Tibial nerve (tissue), 4 donors: ENCODE measurements around the gene C4orf33. TPM values are rescaled to one million over a fixed set of nuclear protein-coding genes. Genes with fewer than 3 reads are reported as not detected.

ENCODE experiments used
- DNase-seq, 2 donors: peaks; one replicate each; pipeline ENCODE4 v3.0.0-alpha.2; 2019; ENCODE audit warnings: low spot score in 2 of 2
- H3K27ac ChIP-seq, 4 donors: fragments of 200-600 bp; sonication (generic) in 3 of 4; one replicate each; pipeline ENCODE4 v1.5.1; 2017 to 2019; ENCODE audit warnings: mild to moderate bottlenecking in 1 of 4
- H3K27me3 ChIP-seq, 2 donors: fragments of 200-600 bp; sonication (generic) in 1 of 2; one replicate each; pipeline versions ENCODE4 v1.5.1 to v1.6.0; 2017 to 2019
- H3K36me3 ChIP-seq, 3 donors: fragments of 200-600 bp; sonication (generic); one replicate each; pipeline ENCODE4 v1.5.1; 2018 to 2019
- H3K4me1 ChIP-seq, 4 donors: fragments of 200-600 bp; sonication (generic) in 3 of 4; one replicate each; pipeline ENCODE4 v1.5.1; 2017 to 2019
- H3K4me3 ChIP-seq, 4 donors: fragments of 200-600 bp; sonication (generic) in 3 of 4; one replicate each; pipeline ENCODE4 v1.5.1; 2017 to 2019; ENCODE audit warnings: mild to moderate bottlenecking in 1 of 4, moderate library complexity in 1 of 4
- H3K9me3 ChIP-seq, 4 donors: fragments of 200-600 bp; sonication (generic) in 3 of 4; one replicate each; pipeline ENCODE4 v1.5.1; 2017 to 2019
- CTCF ChIP-seq, 5 experiments: fragments of 200-600 bp in 3 of 5; fragments of 450-650 bp in 2 of 5; sonication (generic) in 3 of 5; IDR thresholded peaks; one replicate each; pipeline ENCODE4 v1.5.1; 2016 to 2019; ENCODE audit warnings: antibody characterized with exemption in 5 of 5, mild to moderate bottlenecking in 3 of 5, moderate library complexity in 2 of 5
- EP300 ChIP-seq, 2 donors: sonication (generic); formaldehyde crosslinking; IDR thresholded peaks; one replicate each; pipeline ENCODE4 v1.6.1; 2017; ENCODE audit warnings: antibody characterized with exemption in 2 of 2, mild to moderate bottlenecking in 1 of 2
- POLR2A ChIP-seq, 2 donors: fragments of 450-650 bp; IDR thresholded peaks; one replicate each; pipeline ENCODE4 v1.6.1; 2017; ENCODE audit warnings: antibody characterized with exemption in 2 of 2, mild to moderate bottlenecking in 2 of 2, moderate library complexity in 2 of 2
- WGBS, 2 donors: methylation state at CpG; one replicate each; pipeline ENCODE4 v1.1.5; 2018; 5-methylcytosine and 5-hydroxymethylcytosine counted together
- total RNA-seq, 4 donors: library from RNA; depleted of rRNA; stranded (reverse); fragments of >200 nt; gene quantifications; one replicate each; pipeline ENCODE4 v1.1.0, GENCODE V29; 2016

Gene C4orf33
- total RNA-seq, 4 donors from 2014 or later: 3.3 to 12.1 (median 8.1) TPM

- H3K4me1 ChIP-seq: no peaks in the 10 kb centered on the region
Measured at GRCh38 chr4:129077326-129077725, 18.6 kb upstream of the C4orf33 start.

GRCh38 chr4:129080129-129080528 is 15.8 kb upstream of the C4orf33 start:
- H3K4me3 ChIP-seq: no peak overlapping the region
- TF ChIP-seq POLR2A (IDR thresholded peaks at IDR 0.05) (no peak), CTCF (IDR thresholded peaks at IDR 0.05) (no peak), EP300 (IDR thresholded peaks at IDR 0.05) (no peak)
- DNase-seq: no peak
- H3K36me3 ChIP-seq: peaks cover 0 to 58% (median 0%) of the 10 kb centered on the region in 3 donors
- no peaks in the 10 kb centered on the region for H3K27me3 ChIP-seq
- H3K9me3 ChIP-seq: peaks cover 0 to 24% (median 3%) of the 10 kb centered on the region in 4 donors
- H3K27ac ChIP-seq: no peak overlapping the region
- H3K4me1 ChIP-seq: no peaks in the 10 kb centered on the region

More at GRCh38 chr4:129077326-129077725, 18.6 kb upstream of the C4orf33 start:
- no peak overlapping the region for H3K4me3 ChIP-seq
- no peak overlapping the region for H3K27ac ChIP-seq
- no peak for DNase-seq
- peaks cover 0 to 67% (median 0%) of the 10 kb centered on the region in 3 donors for H3K36me3 ChIP-seq
- no peak for TF ChIP-seq CTCF (IDR thresholded peaks at IDR 0.05)
- no peak for TF ChIP-seq EP300 (IDR thresholded peaks at IDR 0.05)
- no peak for TF ChIP-seq POLR2A (IDR thresholded peaks at IDR 0.05)
- H3K27me3 ChIP-seq: no peaks in the 10 kb centered on the region
- peaks cover 0 to 23% (median 1%) of the 10 kb centered on the region in 4 donors for H3K9me3 ChIP-seq

GRCh38 chr4:129082302-129082701 is 13.7 kb upstream of the C4orf33 start:
- Histone ChIP-seq H3K27ac (no peak overlapping the region), H3K4me3 (no peak overlapping the region), H3K36me3 (peaks cover 0 to 52% (median 0%) of the 10 kb centered on the region in 3 donors), H3K9me3 (peaks cover 0 to 31% (median 3%) of the 10 kb centered on the region in 4 donors), H3K27me3 (no peaks in the 10 kb centered on the region), H3K4me1 (no peaks in the 10 kb centered on the region)
- 92% methylated on average over 5 of the region's 5 CpGs for WGBS, 2 donors
- TF ChIP-seq CTCF (IDR thresholded peaks at IDR 0.05): no peak
- TF ChIP-seq EP300 (IDR thresholded peaks at IDR 0.05): no peak
- no peak for TF ChIP-seq POLR2A (IDR thresholded peaks at IDR 0.05)
- DNase-seq: no peak

GRCh38 chr4:129085472-129085871 is 10.5 kb upstream of the C4orf33 start:
- no peaks in the 10 kb centered on the region for H3K27me3 ChIP-seq
- TF ChIP-seq EP300 (IDR thresholded peaks at IDR 0.05) (no peak), CTCF (IDR thresholded peaks at IDR 0.05) (no peak), POLR2A (IDR thresholded peaks at IDR 0.05) (no peak)
- 95 to 96% methylated on average over 4 of the region's 4 CpGs for WGBS, 2 donors
- no peaks in the 10 kb centered on the region for H3K4me1 ChIP-seq
- no peak for DNase-seq
- no peak overlapping the region for H3K4me3 ChIP-seq
- peaks cover 0 to 24% (median 0%) of the 10 kb centered on the region in 3 donors for H3K36me3 ChIP-seq
- H3K27ac ChIP-seq: no peak overlapping the region
- H3K9me3 ChIP-seq: peaks cover 0 to 17% (median 3%) of the 10 kb centered on the region in 4 donors

GRCh38 chr4:129087516-129087915 is 8.4 kb upstream of the C4orf33 start:
- Histone ChIP-seq H3K36me3 (peaks cover 0 to 5% (median 0%) of the 10 kb centered on the region in 3 donors), H3K9me3 (peaks cover 0 to 13% (median 3%) of the 10 kb centered on the region in 4 donors), H3K4me3 (no peak overlapping the region), H3K27me3 (no peaks in the 10 kb centered on the region), H3K27ac (no peak overlapping the region), H3K4me1 (peaks cover 0 to 19% (median 4%) of the 10 kb centered on the region in 4 donors)
- no peak for TF ChIP-seq CTCF (IDR thresholded peaks at IDR 0.05)
- TF ChIP-seq POLR2A (IDR thresholded peaks at IDR 0.05): no peak
- no peak for TF ChIP-seq EP300 (IDR thresholded peaks at IDR 0.05)
- no peak for DNase-seq
- 98% methylated on average over 2 of the region's 2 CpGs for whole genome bisulfite sequencing, 2 donors
